Fibroblast of lung (primary cell): ENCODE measurements around the gene TP73.

Experiments
- CTCF ChIP-seq, 2 donors: IDR thresholded peaks in 1 of 2; conservative IDR thresholded peaks in 1 of 2; 1 replicate in 1 of 2; 2 replicates in 1 of 2; pipeline ENCODE4 v1.5.1; 2011 to 2012; ENCODE audit warnings: low read length in 2 of 2, control low read depth in 1 of 2, inconsistent platforms in 1 of 2, low read depth in 1 of 2, mild to moderate bottlenecking in 1 of 2
- EZH2 ChIP-seq: IDR thresholded peaks from 2 replicates; pipeline ENCODE4 v1.5.1; 2012; ENCODE audit warnings: low read length, control low read depth, mild to moderate bottlenecking; ENCODE audit errors: missing control alignments

- TF ChIP-seq CTCF (conservative IDR thresholded peaks at IDR 0.05 in 1 of 2, IDR thresholded peaks at IDR 0.05 in 1 of 2; ENCODE audit: low read depth in 1 of 2, low read length in 2 of 2) (no peak), EZH2 (no peak)
These were observed 19.3 kb downstream of the TP73 start for GRCh38 chr1:3671371-3672180.
